GM23338 (cell line): ENCODE data around the gene JAG2. TPM values are rescaled to one million over a fixed set of nuclear protein-coding genes. Genes with fewer than 3 reads are reported as not detected.

Experiments used
- ATAC-seq: fragments of 200-7000 bp; cut with Tn5 transposase; 3 replicates; pipeline ENCODE4 v1.9.1; 2020
- DNase-seq: peaks from one replicate; pipeline ENCODE4 v3.0.0-alpha.2; 2015; ENCODE audit warnings: low spot score
- H2AFZ ChIP-seq: fragments of 200-600 bp; sonication (generic); 2 replicates; pipeline ENCODE4 v1.8.0; 2016; ENCODE audit warnings: antibody characterized with exemption, mild to moderate bottlenecking, moderate library complexity
- H3F3A ChIP-seq: fragments of 200-600 bp; sonication (generic); replicated peaks from 2 replicates; pipeline ENCODE4 v1.8.0; 2017; ENCODE audit warnings: antibody characterized with exemption, mixed run types, low read depth
- H3K27ac ChIP-seq: fragments of 200-600 bp; sonication (generic); 2 replicates; pipeline ENCODE4 v1.6.1; 2016; ENCODE audit warnings: low read depth
- H3K27me3 ChIP-seq: fragments of 200-600 bp; sonication (generic); 2 replicates; pipeline ENCODE4 v1.8.0; 2016; ENCODE audit warnings: mild to moderate bottlenecking, mixed run types, moderate library complexity; ENCODE audit not compliant: insufficient read depth
- H3K36me3 ChIP-seq: fragments of 200-600 bp; sonication (generic); 2 replicates; pipeline ENCODE4 v1.8.0; 2016; ENCODE audit warnings: mild to moderate bottlenecking; ENCODE audit not compliant: insufficient read depth
- H3K4me1 ChIP-seq: fragments of 200-600 bp; sonication (generic); 2 replicates; pipeline ENCODE4 v1.8.0; 2016; ENCODE audit warnings: mild to moderate bottlenecking, moderate library complexity; ENCODE audit not compliant: insufficient read depth
- H3K4me2 ChIP-seq: fragments of 200-600 bp; sonication (generic); 2 replicates; pipeline ENCODE4 v1.7.1; 2017; ENCODE audit warnings: mixed run types
- H3K4me3 ChIP-seq: fragments of 200-600 bp; sonication (generic); 2 replicates; pipeline ENCODE4 v1.6.1; 2016; ENCODE audit warnings: mixed run types
- H3K79me2 ChIP-seq: fragments of 200-600 bp; sonication (generic); replicated peaks from 2 replicates; pipeline ENCODE4 v1.8.0; 2017; ENCODE audit warnings: mild to moderate bottlenecking; ENCODE audit not compliant: insufficient read depth
- H3K9me2 ChIP-seq: fragments of 200-600 bp; sonication (generic); 2 replicates; pipeline ENCODE4 v1.8.0; 2017; ENCODE audit not compliant: insufficient read depth
- H4K20me1 ChIP-seq: fragments of 200-600 bp; sonication (generic); replicated peaks from 2 replicates; pipeline ENCODE4 v1.8.0; 2017; ENCODE audit warnings: mild to moderate bottlenecking; ENCODE audit not compliant: insufficient read depth
- H3K27ac Mint-ChIP-seq: 2 replicates; pipeline ENCODE4 v1.8.0; 2020; ENCODE audit warnings: inconsistent platforms, mild to moderate bottlenecking, moderate library complexity, mixed read lengths
- H3K27me3 Mint-ChIP-seq: 3 replicates; pipeline ENCODE4 v1.8.0; 2022; ENCODE audit warnings: low read depth, mild to moderate bottlenecking, moderate library complexity, mixed read lengths, inconsistent platforms; ENCODE audit not compliant: insufficient read depth, poor library complexity
- H3K36me3 Mint-ChIP-seq: 3 replicates; pipeline ENCODE4 v1.8.0; 2021; ENCODE audit warnings: low read depth, mild to moderate bottlenecking, inconsistent platforms, moderate library complexity, mixed read lengths
- H3K4me1 Mint-ChIP-seq: 3 replicates; pipeline ENCODE4 v1.8.0; 2020; ENCODE audit warnings: mild to moderate bottlenecking, inconsistent platforms, mixed read lengths
- H3K4me3 Mint-ChIP-seq: 3 replicates; pipeline ENCODE4 v1.8.0; 2021; ENCODE audit warnings: moderate library complexity, mild to moderate bottlenecking, inconsistent platforms, mixed read lengths
- H3K9me3 Mint-ChIP-seq: 3 replicates; pipeline ENCODE4 v1.8.0; 2020; ENCODE audit warnings: moderate library complexity, mild to moderate bottlenecking, inconsistent platforms, mixed read lengths
- CTCF ChIP-seq, 2 experiments: fragments of 200-600 bp in 1 of 2; sonication (generic) in 1 of 2; conservative IDR thresholded peaks; 2 replicates each; pipeline versions ENCODE4 v1.5.1 to v1.6.1; 2016 to 2017; ENCODE audit warnings: antibody characterized with exemption in 2 of 2, low read depth in 2 of 2, mild to moderate bottlenecking in 2 of 2, moderate library complexity in 1 of 2
- ETS1 ChIP-seq: IDR thresholded peaks from 2 replicates; pipeline ENCODE4 v1.6.1; 2016; ENCODE audit warnings: antibody characterized with exemption
- EZH2 ChIP-seq: fragments of 200-600 bp; sonication (generic); IDR thresholded peaks from one replicate; pipeline ENCODE4 v1.8.0; 2017; ENCODE audit warnings: antibody characterized with exemption, mild to moderate bottlenecking, low read depth; ENCODE audit not compliant: unreplicated experiment
- EZH2phosphoT487 ChIP-seq: fragments of 200-600 bp; sonication (generic); IDR thresholded peaks from one replicate; pipeline ENCODE4 v1.8.1; 2018; ENCODE audit warnings: antibody characterized with exemption; ENCODE audit not compliant: unreplicated experiment
- JUNB ChIP-seq: IDR thresholded peaks from one replicate; pipeline ENCODE4 v1.6.1; 2016; ENCODE audit warnings: antibody characterized with exemption; ENCODE audit not compliant: unreplicated experiment
- NANOG ChIP-seq: IDR thresholded peaks from 2 replicates; pipeline ENCODE4 v1.6.1; 2016; ENCODE audit warnings: antibody characterized with exemption, borderline replicate concordance
- POLR2AphosphoS5 ChIP-seq: IDR thresholded peaks from 2 replicates; pipeline ENCODE4 v1.6.1; 2016; ENCODE audit warnings: antibody characterized with exemption, low read depth
- REST ChIP-seq: IDR thresholded peaks from one replicate; pipeline ENCODE4 v1.6.1; 2018; ENCODE audit warnings: antibody characterized with exemption; ENCODE audit not compliant: unreplicated experiment
- ZNF331 ChIP-seq: fragments of 250-450 bp; sonication (Bioruptor Pico); IDR thresholded peaks from 2 replicates; pipeline ENCODE4 v1.5.0; 2020; ENCODE audit warnings: low read depth, mild to moderate bottlenecking, moderate library complexity
- polyA plus RNA-seq: library from polyadenylated mRNA; unstranded; fragments of >200 nt; fragmentation: Nextera tagmentation; extraction: Ambion mirVana; gene quantifications from 2 replicates; pipeline ENCODE4 v1.2.1, GENCODE V29; 2016
- total RNA-seq: library from RNA; depleted of rRNA; stranded (reverse); fragments of >200 nt; shearing (Covaris generic); gene quantifications from 2 replicates; pipeline ENCODE4 v1.2.3, GENCODE V29; 2014

Gene JAG2
- total and polyA plus RNA-seq, 2 experiments from 2014 or later: 1.9 to 10.3 TPM

- TF ChIP-seq ETS1 (no peak), EZH2phosphoT487 (no peak), NANOG (no peak), REST (no peak), EZH2 (no peak), POLR2AphosphoS5 (no peak), JUNB (no peak), ZNF331 (CRISPR knock-in tag) (no peak), CTCF (conservative IDR thresholded peaks at IDR 0.05; ENCODE audit: low read depth in 2 of 2) (no peak)
Measured at GRCh38 chr14:105211086-105211757, 42.6 kb upstream of the JAG2 start (continued).

GRCh38 chr14:105210266-105211025 is 41.9 kb upstream of the JAG2 start:
- H2AFZ ChIP-seq: no peak overlapping the region
- ATAC-seq (no peak), DNase-seq (no peak)
- H3K4me1 ChIP-seq: no peaks in the 10 kb centered on the region
- Mint-ChIP-seq H3K4me3 (no peak overlapping the region), H3K9me3 (no peaks in the 10 kb centered on the region), H3K36me3 (no peaks in the 10 kb centered on the region), H3K4me1 (no peaks in the 10 kb centered on the region), H3K27ac (no peak overlapping the region), H3K27me3 (peaks cover 3% of the 10 kb centered on the region)
- no peak overlapping the region for H3K4me3 ChIP-seq
- TF ChIP-seq POLR2AphosphoS5 (no peak), NANOG (no peak), ETS1 (no peak), EZH2phosphoT487 (no peak)
- no peak overlapping the region for H3K4me2 ChIP-seq
- H3K79me2 ChIP-seq: no peaks in the 10 kb centered on the region
- H4K20me1 ChIP-seq: no peaks in the 10 kb centered on the region; the same call in 1 of the 2 replicates
- H3K27me3 ChIP-seq: no peaks in the 10 kb centered on the region
- H3F3A ChIP-seq: no peaks in the 10 kb centered on the region
- H3K27ac ChIP-seq: no peak overlapping the region
- no peaks in the 10 kb centered on the region for H3K9me2 ChIP-seq
- H3K36me3 ChIP-seq: no peaks in the 10 kb centered on the region
